ENCODE results near the gene MKKS.
A peak's percentile ranks its signal among the peaks of the same experiment; 100 is the strongest.

MKKS gene

DNA sequence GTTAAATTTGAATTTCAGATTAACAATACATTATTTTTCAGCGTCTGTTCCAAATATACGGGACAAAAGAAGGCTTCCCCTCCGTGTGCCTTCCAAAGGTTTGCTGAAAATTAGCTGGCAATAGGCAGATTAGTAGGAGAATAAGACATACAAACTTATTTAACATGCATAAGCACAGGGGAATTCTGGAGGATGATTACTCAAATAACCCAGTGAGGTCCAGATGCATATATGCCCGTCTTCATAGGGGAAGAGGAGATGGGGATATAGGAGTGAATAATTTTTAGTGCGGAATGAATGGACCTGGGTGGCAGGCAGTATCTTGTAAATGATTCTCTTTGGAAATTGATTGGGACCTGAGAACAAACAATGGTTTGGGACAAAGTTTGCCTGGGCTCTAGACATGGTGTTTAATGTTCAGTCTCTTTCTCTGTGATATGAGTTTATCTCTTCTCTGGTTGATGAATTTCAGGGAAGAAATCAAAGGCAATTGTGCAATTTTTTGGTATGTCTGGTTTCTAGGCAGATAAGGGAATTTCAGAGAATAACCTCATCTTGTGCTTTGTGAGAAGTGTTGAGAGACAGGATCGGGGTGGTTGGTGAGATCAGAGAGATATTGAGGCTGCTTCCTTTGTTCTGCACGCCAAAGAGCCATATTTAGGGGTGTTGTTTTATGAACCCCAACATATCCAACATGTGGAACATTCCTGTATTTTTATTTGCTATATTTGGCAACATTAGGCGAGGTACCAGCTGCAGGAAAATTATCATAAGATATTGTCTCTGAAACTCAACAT is 63.7 kb downstream of the MKKS start:
- no peak for DNase-seq

DNA sequence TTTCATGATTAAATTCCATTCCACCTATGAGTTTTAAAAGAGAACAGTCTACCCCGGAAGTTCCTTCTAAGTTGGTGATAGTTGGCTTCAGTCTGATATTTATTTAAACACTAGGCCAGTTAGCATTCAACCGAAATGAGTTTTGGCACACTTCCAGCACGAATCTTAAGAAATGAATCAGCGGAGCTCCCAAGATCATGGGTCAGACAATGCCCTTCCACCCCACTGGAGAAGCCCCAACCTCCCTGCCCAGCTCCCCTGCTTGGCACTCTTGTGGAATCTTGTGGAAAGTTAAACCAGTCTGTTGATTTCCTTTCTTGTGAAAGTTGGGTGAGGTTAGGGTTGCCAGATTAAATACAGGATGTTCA is 64.3 kb downstream of the MKKS start:
- DNase-seq, result peak in 2 of 56 donors; percentile 1 to 12

GRCh38 chr20:10368702-10369041 is 65.3 kb downstream of the MKKS start:
- DNase-seq, result no peak

- DNase-seq, result no peak
Measured at GRCh38 chr20:10367943-10368701, 65.9 kb downstream of the MKKS start.

- DNase-seq, result no peak
Measured at GRCh38 chr20:10367693-10367942, 66.4 kb downstream of the MKKS start.

DNA sequence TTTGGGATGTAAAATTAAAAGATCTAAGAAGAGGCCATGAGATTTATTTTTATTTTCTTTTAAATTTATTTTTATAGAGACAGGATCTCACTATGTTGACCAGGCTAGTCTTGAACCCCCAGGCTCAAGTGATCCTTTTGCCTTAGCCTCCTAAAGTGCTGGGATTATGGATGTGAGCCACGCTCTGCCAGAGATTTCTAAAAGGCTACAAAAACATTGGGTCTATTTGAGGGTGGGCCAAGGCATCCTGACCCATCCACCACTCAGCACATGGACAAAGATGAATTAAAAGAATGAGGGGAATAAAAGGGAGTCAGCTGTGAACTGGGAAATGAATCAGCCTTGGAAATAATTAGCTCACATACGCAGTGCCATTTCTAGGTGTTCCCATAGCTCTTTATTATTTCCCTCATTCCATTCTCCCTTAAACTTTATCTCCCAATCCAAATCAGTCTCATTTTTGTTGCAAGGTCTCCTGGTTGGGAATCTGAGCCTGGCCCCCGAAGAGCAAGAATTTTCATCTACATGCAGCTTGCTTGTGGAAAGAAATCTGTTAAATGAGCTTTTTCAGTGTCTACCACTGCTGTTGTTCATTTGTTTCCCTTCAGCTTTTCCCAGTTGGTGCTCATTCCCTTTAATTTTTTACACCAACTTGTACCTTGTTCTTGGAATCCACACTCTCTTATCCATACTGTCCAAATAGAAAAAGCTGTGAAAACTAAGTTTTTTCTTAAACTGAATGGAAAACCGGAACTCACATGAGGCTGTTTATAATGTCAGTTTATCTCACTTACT is 66.9 kb downstream of the MKKS start:
- DNase-seq, result no peak

DNA sequence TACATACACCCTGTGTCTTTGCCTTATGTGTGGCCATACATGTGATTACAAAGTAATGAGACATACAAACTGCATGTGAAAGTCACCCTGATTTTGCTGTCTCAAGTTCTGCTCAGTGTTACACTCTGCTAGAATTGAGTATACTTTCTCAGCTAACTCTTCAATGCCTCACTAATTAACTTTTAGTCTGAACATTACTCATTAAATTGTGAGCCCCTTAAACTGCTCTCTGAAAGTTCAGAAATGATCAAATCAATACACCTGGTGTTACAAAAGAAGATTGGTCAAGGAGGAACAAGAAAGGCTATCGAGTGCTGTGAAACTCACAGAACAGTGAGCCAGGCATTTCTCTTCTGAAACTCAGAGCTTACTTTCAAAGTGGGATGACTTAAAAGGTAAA is 71.3 kb downstream of the MKKS start:
- no peak for DNase-seq

- no peak for DNase-seq
Measured at GRCh38 chr20:10360878-10361277, 73.1 kb downstream of the MKKS start.

- no peak for DNase-seq
Measured at GRCh38 chr20:10359621-10360040, 74.4 kb downstream of the MKKS start.

DNA sequence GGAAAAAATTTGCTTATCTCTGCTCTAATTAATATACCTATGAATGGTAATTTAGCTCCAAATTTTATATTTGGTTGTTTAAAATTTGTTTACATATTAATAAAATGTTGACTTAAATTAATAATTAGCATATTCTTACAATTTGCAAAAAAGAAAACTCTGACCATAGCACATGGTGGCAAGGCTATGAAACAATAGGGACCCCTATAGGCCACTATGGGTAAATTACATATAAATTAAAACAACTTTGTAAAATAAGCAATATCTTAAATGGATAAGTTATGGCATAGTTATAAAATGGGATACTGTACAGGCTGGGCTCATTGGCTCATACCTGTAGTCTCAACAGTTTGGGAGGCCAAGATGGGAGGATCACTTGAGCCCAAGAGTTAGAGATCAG is 76.0 kb downstream of the MKKS start:
- DNase-seq, result no peak

DNA sequence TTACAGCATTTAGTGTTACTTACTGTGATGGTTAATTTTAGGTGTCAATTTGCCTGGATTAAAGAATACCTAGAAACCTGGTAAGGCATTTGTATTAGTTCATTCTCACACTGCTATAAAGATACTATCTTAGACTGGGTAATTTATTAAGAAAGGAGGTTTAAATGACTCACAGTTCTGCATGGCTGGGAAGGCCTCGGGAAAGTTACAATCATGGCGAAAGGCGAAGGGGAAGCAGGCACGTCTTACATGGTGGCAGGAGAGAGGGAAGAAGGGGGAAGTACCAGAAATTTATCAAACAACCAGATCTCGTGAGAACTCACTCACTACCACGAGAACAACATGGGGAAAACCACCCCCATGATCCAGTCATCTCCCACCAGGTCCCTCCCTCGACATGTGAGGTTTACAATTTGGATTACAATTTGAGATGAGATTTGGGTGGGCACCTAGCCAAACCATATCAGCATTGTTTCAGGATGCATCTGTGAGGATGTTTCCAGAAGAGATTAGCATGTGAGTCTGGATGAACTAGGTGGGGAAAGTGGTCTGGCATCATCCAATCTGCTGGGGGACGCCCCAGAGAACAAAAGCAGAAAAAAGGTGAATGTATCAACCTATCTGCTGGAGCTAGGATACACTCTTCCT is 76.8 kb downstream of the MKKS start:
- no peak for DNase-seq

GRCh38 chr20:10356628-10357027 is 77.4 kb downstream of the MKKS start:
- DNase-seq, result no peak

GRCh38 chr20:10352934-10353824 is 80.8 kb downstream of the MKKS start:
- DNase-seq, result no peak

Measured in amygdala (tissue), 56 donors.